Liver (tissue), 9 donors: ENCODE data around the gene GTSE1. TPM values are rescaled to one million over a fixed set of nuclear protein-coding genes. Genes with fewer than 3 reads are reported as not detected.

Experiments used
- DNase-seq: peaks from one replicate; pipeline ENCODE4 v3.0.0-alpha.2; 2017; ENCODE audit warnings: low spot score
- H3K27ac ChIP-seq, 2 donors: one replicate each; pipeline ENCODE4 v1.7.0; 2013; ENCODE audit warnings: inconsistent platforms in 2 of 2, low read length in 2 of 2, control low read depth in 1 of 2, low read depth in 1 of 2, mild to moderate bottlenecking in 1 of 2
- H3K27me3 ChIP-seq, 4 donors: one replicate each; pipeline versions ENCODE4 v1.6.1 to v1.7.0; 2013; ENCODE audit warnings: low read length in 3 of 4, inconsistent platforms in 1 of 4, mild to moderate bottlenecking in 1 of 4, moderate library complexity in 1 of 4; ENCODE audit not compliant: control insufficient read depth in 4 of 4, insufficient read depth in 4 of 4
- H3K36me3 ChIP-seq, 4 donors: one replicate each; pipeline versions ENCODE4 v1.6.1 to v1.7.0; 2013; ENCODE audit warnings: low read length in 3 of 4, mild to moderate bottlenecking in 3 of 4, low read depth in 1 of 4, moderate library complexity in 1 of 4; ENCODE audit not compliant: control insufficient read depth in 4 of 4, insufficient read depth in 3 of 4
- H3K4me1 ChIP-seq, 4 donors: one replicate each; pipeline versions ENCODE4 v1.6.1 to v1.7.0; 2013; ENCODE audit warnings: low read length in 3 of 4, mild to moderate bottlenecking in 3 of 4, moderate library complexity in 1 of 4; ENCODE audit not compliant: control insufficient read depth in 4 of 4, insufficient read depth in 4 of 4
- H3K4me3 ChIP-seq, 3 donors: one replicate each; pipeline versions ENCODE4 v1.6.1 to v1.7.0; 2013; ENCODE audit warnings: low read length in 3 of 3, control low read depth in 1 of 3, low read depth in 1 of 3, mild to moderate bottlenecking in 1 of 3
- H3K9ac ChIP-seq, 2 donors: one replicate each; pipeline ENCODE4 v1.7.0; 2013; ENCODE audit warnings: low read length in 2 of 2, mild to moderate bottlenecking in 2 of 2, moderate library complexity in 2 of 2, control low read depth in 1 of 2, low read depth in 1 of 2
- H3K9me3 ChIP-seq, 4 donors: one replicate each; pipeline versions ENCODE4 v1.6.1 to v1.7.0; 2013; ENCODE audit warnings: low read length in 3 of 4; ENCODE audit not compliant: control insufficient read depth in 4 of 4
- ATF3 ChIP-seq: IDR thresholded peaks from 2 replicates; pipeline ENCODE4 v1.6.1; 2016; ENCODE audit warnings: antibody characterized with exemption
- CTCF ChIP-seq: fragments of 150-350 bp; IDR thresholded peaks from 2 replicates; pipeline ENCODE4 v1.5.1; 2017; ENCODE audit warnings: improper control_type of control experiment, low read depth, low read length; ENCODE audit not compliant: missing input control
- EGR1 ChIP-seq, 2 donors: IDR thresholded peaks; 2 replicates each; pipeline ENCODE4 v1.6.1; 2016 to 2018; ENCODE audit warnings: antibody characterized with exemption in 2 of 2, low read depth in 2 of 2
- HNF4A ChIP-seq, 2 donors: conservative IDR thresholded peaks; 2 replicates each; pipeline ENCODE4 v1.6.1; 2016; ENCODE audit warnings: antibody characterized with exemption in 2 of 2, mild to moderate bottlenecking in 2 of 2
- HNF4G ChIP-seq: IDR thresholded peaks from 2 replicates; pipeline ENCODE4 v1.6.1; 2016; ENCODE audit warnings: antibody characterized with exemption
- NR2F2 ChIP-seq: IDR thresholded peaks from 2 replicates; pipeline ENCODE4 v1.6.1; 2016; ENCODE audit warnings: antibody characterized with exemption
- REST ChIP-seq: IDR thresholded peaks from 2 replicates; pipeline ENCODE4 v1.6.1; 2016; ENCODE audit warnings: antibody characterized with exemption, mild to moderate bottlenecking
- RXRA ChIP-seq, 2 donors: IDR thresholded peaks; 2 replicates each; pipeline ENCODE4 v1.6.1; 2017 to 2018; ENCODE audit warnings: antibody characterized with exemption in 2 of 2, mild to moderate bottlenecking in 1 of 2
- SP1 ChIP-seq: IDR thresholded peaks from 2 replicates; pipeline ENCODE4 v1.6.1; 2018; ENCODE audit warnings: antibody characterized with exemption, mild to moderate bottlenecking
- TAF1 ChIP-seq: conservative IDR thresholded peaks from 2 replicates; pipeline ENCODE4 v1.6.1; 2016; ENCODE audit warnings: antibody characterized with exemption, mild to moderate bottlenecking
- WGBS: extraction: QIAGEN DNeasy Blood & Tissue Kit; methylation state at CpG from one replicate; pipeline ENCODE4 v1.1.7; 2013; 5-methylcytosine and 5-hydroxymethylcytosine counted together
- polyA plus RNA-seq, 2 donors: library from polyadenylated mRNA; stranded (reverse) in 1 of 2; unstranded in 1 of 2; fragments of 200-250 nt in 1 of 2; fragments of >200 nt in 1 of 2; fragmentation: Nextera tagmentation in 1 of 2; extraction: Ambion mirVana in 1 of 2; gene quantifications; one replicate each; pipeline versions ENCODE4 v1.2.1 to v1.2.3, GENCODE V29; 2013 to 2015
- total RNA-seq, 2 donors: library from RNA; depleted of rRNA; stranded (reverse); fragments of >200 nt; gene quantifications; one replicate each; pipeline ENCODE4 v1.2.3, GENCODE V29; 2014
- donor health status: healthy.
- donor health status: healthy.
- donor health status: healthy.
- donor health status: healthy.
- donor health status: healthy.

Gene GTSE1
- total and polyA plus RNA-seq, 4 donors, result 0.17 to 13.9 (median 0.85) TPM

- 87% methylated on average over 8 of the region's 8 CpGs for WGBS
- no peak for TF ChIP-seq NR2F2
- TF ChIP-seq REST, result no peak
- no peak for TF ChIP-seq TAF1
- no peak for TF ChIP-seq HNF4A (conservative IDR thresholded peaks at IDR 0.05)
- TF ChIP-seq ATF3, result no peak
- TF ChIP-seq HNF4G, result no peak
- no peak for TF ChIP-seq SP1
- no peak for TF ChIP-seq RXRA (IDR thresholded peaks at IDR 0.05)
- Histone ChIP-seq H3K9me3 (no peaks in the 10 kb centered on the region), H3K4me1 (peaks cover 0 to under 1% (median 0%) of the 10 kb centered on the region in 4 donors), H3K27me3 (no peaks in the 10 kb centered on the region), H3K9ac (no peak overlapping the region), H3K27ac (no peak overlapping the region), H3K4me3 (no peak overlapping the region), H3K36me3 (no peaks in the 10 kb centered on the region)
- no peak for DNase-seq
Measured at GRCh38 chr22:46256358-46256958, 40.2 kb upstream of the GTSE1 start.

GRCh38 chr22:46259374-46259773 is 37.3 kb upstream of the GTSE1 start:
- WGBS, result 83% methylated on average over 12 of the region's 12 CpGs
- Histone ChIP-seq H3K4me3 (no peak overlapping the region), H3K9me3 (no peaks in the 10 kb centered on the region), H3K27me3 (no peaks in the 10 kb centered on the region), H3K9ac (no peak overlapping the region), H3K4me1 (peaks cover 0 to 4% (median 0%) of the 10 kb centered on the region in 4 donors), H3K36me3 (no peaks in the 10 kb centered on the region), H3K27ac (no peak overlapping the region)
- no peak for DNase-seq
- TF ChIP-seq NR2F2 (no peak), EGR1 (IDR thresholded peaks at IDR 0.05; ENCODE audit: low read depth in 2 of 2) (no peak), ATF3 (no peak), SP1 (no peak), CTCF (no peak), REST (no peak), HNF4G (no peak)
